Smooth muscle cell (in vitro differentiated cells): ENCODE data around the gene HORMAD2. TPM values are rescaled to one million over a fixed set of nuclear protein-coding genes. Genes with fewer than 3 reads are reported as not detected.
"Not testable (repeated sequence)": the region's sequence is repeated elsewhere in the genome, so short reads cannot be mapped to it uniquely, and the experiment has no call there.

Experiments
- DNase-seq: peaks from one replicate; lab custom pipeline; 2025; ENCODE audit not compliant: unreplicated experiment; lab: John Stamatoyannopoulos, UW
- H2AFZ ChIP-seq: fragments of 200-600 bp; sonication (generic); 2 replicates; pipeline ENCODE4 v1.6.0; 2016; ENCODE audit warnings: antibody characterized with exemption, low read depth, mild to moderate bottlenecking
- H3F3A ChIP-seq: fragments of 200-600 bp; sonication (generic); 2 replicates; pipeline ENCODE4 v1.6.0; 2017; ENCODE audit warnings: antibody characterized with exemption, low read depth
- H3K27ac ChIP-seq: fragments of 200-600 bp; sonication (generic); 2 replicates; pipeline ENCODE4 v1.5.1; 2016; ENCODE audit warnings: low read depth, mild to moderate bottlenecking
- H3K27me3 ChIP-seq: fragments of 200-600 bp; sonication (generic); 2 replicates; pipeline ENCODE4 v1.6.1; 2016; ENCODE audit warnings: low read depth, mild to moderate bottlenecking
- H3K36me3 ChIP-seq: fragments of 200-600 bp; sonication (generic); 2 replicates; pipeline ENCODE4 v1.5.1; 2016; ENCODE audit warnings: low read depth
- H3K4me1 ChIP-seq: fragments of 200-600 bp; sonication (generic); 2 replicates; pipeline ENCODE4 v1.5.1; 2016; ENCODE audit warnings: low read depth
- H3K4me2 ChIP-seq: fragments of 200-600 bp; sonication (generic); 2 replicates; pipeline ENCODE4 v1.6.0; 2016; ENCODE audit warnings: mild to moderate bottlenecking
- H3K4me3 ChIP-seq: fragments of 200-600 bp; sonication (generic); 2 replicates; pipeline ENCODE4 v1.5.1; 2016; ENCODE audit warnings: mild to moderate bottlenecking
- H3K79me2 ChIP-seq: fragments of 200-600 bp; sonication (generic); 2 replicates; pipeline ENCODE4 v1.6.0; 2016; ENCODE audit warnings: low read depth, mild to moderate bottlenecking
- H3K9ac ChIP-seq: fragments of 200-600 bp; sonication (generic); 2 replicates; pipeline ENCODE4 v1.6.0; 2016; ENCODE audit warnings: low read depth
- H3K9me3 ChIP-seq: fragments of 200-600 bp; sonication (generic); replicated peaks from 2 replicates; pipeline ENCODE4 v1.5.1; 2016; ENCODE audit warnings: low read depth
- H4K20me1 ChIP-seq: fragments of 200-600 bp; sonication (generic); 2 replicates; pipeline ENCODE4 v1.6.0; 2016; ENCODE audit warnings: low read depth
- CTCF ChIP-seq: fragments of 200-600 bp; sonication (generic); IDR thresholded peaks from 2 replicates; pipeline ENCODE4 v1.5.1; 2017; ENCODE audit warnings: borderline replicate concordance, mild to moderate bottlenecking, antibody characterized with exemption; ENCODE audit not compliant: insufficient read depth, poor library complexity, severe bottlenecking
- WGBS: methylation state at CpG from one replicate; pipeline ENCODE4 v1.1.7; 2016; ENCODE audit warnings: low lambda C conversion rate; 5-methylcytosine and 5-hydroxymethylcytosine counted together
- polyA plus RNA-seq: library from polyadenylated mRNA; unstranded; fragments of >200 nt; fragmentation: Nextera tagmentation; extraction: Ambion mirVana; gene quantifications from 2 replicates; pipeline ENCODE4 v1.2.1, GENCODE V29; 2016
- total RNA-seq: library from RNA; depleted of rRNA; stranded (reverse); fragments of >200 nt; gene quantifications from 2 replicates; pipeline ENCODE4 v1.2.3, GENCODE V29; 2014

Gene HORMAD2
- total and polyA plus RNA-seq, 2 experiments from 2014 or later = 1.4 TPM; not detected in 1

GRCh38 chr22:30054067-30054763 is 26.0 kb upstream of the HORMAD2 start:
- Histone ChIP-seq H2AFZ (no peak overlapping the region), H3K4me2 (no peak overlapping the region), H3K79me2 (no peaks in the 10 kb centered on the region), H3K36me3 (no peaks in the 10 kb centered on the region), H3K9me3 (no peaks in the 10 kb centered on the region), H3K27me3 (no peaks in the 10 kb centered on the region), H3K4me3 (no peak overlapping the region), H4K20me1 (no peaks in the 10 kb centered on the region), H3F3A (no peaks in the 10 kb centered on the region), H3K4me1 (no peaks in the 10 kb centered on the region), H3K9ac (no peak overlapping the region), H3K27ac (no peak overlapping the region)
- WGBS = 78% methylated on average over 10 of the region's 10 CpGs
- no peak for DNase-seq
- TF ChIP-seq CTCF = no peak

GRCh38 chr22:30054764-30055069 is 25.5 kb upstream of the HORMAD2 start:
- H3K4me3 ChIP-seq = no peak overlapping the region
- H3K4me2 ChIP-seq = no peak overlapping the region
- H3K36me3 ChIP-seq = no peaks in the 10 kb centered on the region
- no peaks in the 10 kb centered on the region for H3K27me3 ChIP-seq
- no peaks in the 10 kb centered on the region for H4K20me1 ChIP-seq
- no peak for TF ChIP-seq CTCF
- DNase-seq = no peak
- no peak overlapping the region for H3K27ac ChIP-seq
- H2AFZ ChIP-seq = no peak overlapping the region
- H3F3A ChIP-seq = no peaks in the 10 kb centered on the region
- H3K9ac ChIP-seq = no peak overlapping the region
- H3K9me3 ChIP-seq = no peaks in the 10 kb centered on the region
- H3K79me2 ChIP-seq = no peaks in the 10 kb centered on the region
- no peaks in the 10 kb centered on the region for H3K4me1 ChIP-seq

GRCh38 chr22:30056015-30056414 is 24.2 kb upstream of the HORMAD2 start:
- no peaks in the 10 kb centered on the region for H3K36me3 ChIP-seq
- DNase-seq = no peak
- H3K9me3 ChIP-seq = no peaks in the 10 kb centered on the region
- H3F3A ChIP-seq = no peaks in the 10 kb centered on the region
- H3K27ac ChIP-seq = no peak overlapping the region
- WGBS = 80% methylated on average over 1 of the region's 1 CpG
- H3K27me3 ChIP-seq = no peaks in the 10 kb centered on the region
- H3K4me3 ChIP-seq = no peak overlapping the region
- no peak overlapping the region for H2AFZ ChIP-seq
- H3K79me2 ChIP-seq = no peaks in the 10 kb centered on the region
- no peak overlapping the region for H3K9ac ChIP-seq
- no peak overlapping the region for H3K4me2 ChIP-seq
- H3K4me1 ChIP-seq = no peaks in the 10 kb centered on the region
- no peak for TF ChIP-seq CTCF
- H4K20me1 ChIP-seq = no peaks in the 10 kb centered on the region

- no peak overlapping the region for H3K4me3 ChIP-seq
- no peak for DNase-seq
- no peaks in the 10 kb centered on the region for H3K79me2 ChIP-seq
- no peaks in the 10 kb centered on the region for H3K36me3 ChIP-seq
- no peak overlapping the region for H2AFZ ChIP-seq
- H3K27ac ChIP-seq = no peak overlapping the region
- no peak overlapping the region for H3K9ac ChIP-seq
- no peak overlapping the region for H3K4me2 ChIP-seq
- TF ChIP-seq CTCF = no peak
- H3F3A ChIP-seq = no peaks in the 10 kb centered on the region
- WGBS = 100% methylated on average over 1 of the region's 1 CpG
- H4K20me1 ChIP-seq = no peaks in the 10 kb centered on the region
- no peaks in the 10 kb centered on the region for H3K27me3 ChIP-seq
- H3K4me1 ChIP-seq = no peaks in the 10 kb centered on the region
- H3K9me3 ChIP-seq = no peaks in the 10 kb centered on the region
These were observed 22.9 kb upstream of the HORMAD2 start for GRCh38 chr22:30057375-30057774.

GRCh38 chr22:30059346-30060020 is 20.8 kb upstream of the HORMAD2 start:
- not testable (repeated sequence) for H3K4me2 ChIP-seq, H3K36me3 ChIP-seq, H2AFZ ChIP-seq, H3K9me3 ChIP-seq, H3K4me3 ChIP-seq, H3K27ac ChIP-seq, DNase-seq, H4K20me1 ChIP-seq, H3K9ac ChIP-seq, H3K4me1 ChIP-seq, H3K27me3 ChIP-seq, H3K79me2 ChIP-seq, H3F3A ChIP-seq
- WGBS = 97% methylated on average over 13 of the region's 22 CpGs
